ENCODE results near the gene TMEM86B. TPM values are rescaled to one million over a fixed set of nuclear protein-coding genes. Genes with fewer than 3 reads are reported as not detected.

TMEM86B gene
- total and polyA plus RNA-seq, 3 donors from 2014 or later, result 12.8 to 13.9 (median 13.4) TPM

GRCh38 chr19:55258476-55258827 is 29.9 kb upstream of the TMEM86B start:
- peaks cover 31% of the 10 kb centered on the region for H3K4me1 ChIP-seq
- peak overlapping the region; percentile 93 to 98 for H3K4me3 ChIP-seq
- intact Hi-C loops (cut with DNase I; ENCODE audit: low total_unique reads), result no loop called here
- H3K9me3 ChIP-seq, result no peaks in the 10 kb centered on the region
- H3K27me3 ChIP-seq, result no peaks in the 10 kb centered on the region
- H3K36me3 ChIP-seq (ENCODE audit: low read depth, missing control alignments), result no peaks in the 10 kb centered on the region
- no peak for TF ChIP-seq POLR2A (IDR thresholded peaks at IDR 0.05)
- TF ChIP-seq, protein P1, sequence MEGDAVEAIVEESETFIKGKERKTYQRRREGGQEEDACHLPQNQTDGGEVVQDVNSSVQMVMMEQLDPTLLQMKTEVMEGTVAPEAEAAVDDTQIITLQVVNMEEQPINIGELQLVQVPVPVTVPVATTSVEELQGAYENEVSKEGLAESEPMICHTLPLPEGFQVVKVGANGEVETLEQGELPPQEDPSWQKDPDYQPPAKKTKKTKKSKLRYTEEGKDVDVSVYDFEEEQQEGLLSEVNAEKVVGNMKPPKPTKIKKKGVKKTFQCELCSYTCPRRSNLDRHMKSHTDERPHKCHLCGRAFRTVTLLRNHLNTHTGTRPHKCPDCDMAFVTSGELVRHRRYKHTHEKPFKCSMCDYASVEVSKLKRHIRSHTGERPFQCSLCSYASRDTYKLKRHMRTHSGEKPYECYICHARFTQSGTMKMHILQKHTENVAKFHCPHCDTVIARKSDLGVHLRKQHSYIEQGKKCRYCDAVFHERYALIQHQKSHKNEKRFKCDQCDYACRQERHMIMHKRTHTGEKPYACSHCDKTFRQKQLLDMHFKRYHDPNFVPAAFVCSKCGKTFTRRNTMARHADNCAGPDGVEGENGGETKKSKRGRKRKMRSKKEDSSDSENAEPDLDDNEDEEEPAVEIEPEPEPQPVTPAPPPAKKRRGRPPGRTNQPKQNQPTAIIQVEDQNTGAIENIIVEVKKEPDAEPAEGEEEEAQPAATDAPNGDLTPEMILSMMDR (IDR thresholded peaks at IDR 0.05), result no peak
- 1% methylated on average over 47 of the region's 53 CpGs; no CpG with 5 or more reads in 1 of the 2 donors for WGBS, 2 donors
- peak overlapping the region; percentile 88 to 97 for H3K27ac ChIP-seq
- no peak for DNase-seq

- peak; percentile 27 for DNase-seq
- peak overlapping the region; percentile 93 to 98 for H3K4me3 ChIP-seq
- no peaks in the 10 kb centered on the region for H3K36me3 ChIP-seq (ENCODE audit: low read depth, missing control alignments)
- no peaks in the 10 kb centered on the region for H3K9me3 ChIP-seq
- 1 to 2% methylated on average over 46 to 50 of the region's 51 CpGs for WGBS, 2 donors
- no peak for TF ChIP-seq POLR2A (IDR thresholded peaks at IDR 0.05)
- TF ChIP-seq, protein P1 (IDR thresholded peaks at IDR 0.05), result no peak
- H3K4me1 ChIP-seq, result peaks cover 31% of the 10 kb centered on the region
- no peaks in the 10 kb centered on the region for H3K27me3 ChIP-seq
- peak overlapping the region; percentile 76 to 97 for H3K27ac ChIP-seq
- intact Hi-C loops (cut with DNase I; ENCODE audit: low total_unique reads), result no loop called here
Observed at GRCh38 chr19:55257461-55258420, 29.2 kb upstream of the TMEM86B start.

GRCh38 chr19:55256562-55257460 is 28.2 kb upstream of the TMEM86B start:
- peak; percentile 63 for DNase-seq
- Histone ChIP-seq H3K4me3 (peak overlapping the region; percentile 93 to 98), H3K36me3 (ENCODE audit: low read depth, missing control alignments) (no peaks in the 10 kb centered on the region), H3K9me3 (no peaks in the 10 kb centered on the region), H3K27me3 (no peaks in the 10 kb centered on the region), H3K4me1 (peaks cover 31% of the 10 kb centered on the region), H3K27ac (peak overlapping the region; percentile 76 to 97)
- TF ChIP-seq POLR2A (IDR thresholded peaks at IDR 0.05), result no peak
- TF ChIP-seq, protein P1 (IDR thresholded peaks at IDR 0.05), result no peak
- 14 to 17% methylated on average over 22 of the region's 22 CpGs for WGBS, 2 donors
- intact Hi-C loops (cut with DNase I; ENCODE audit: low total_unique reads), result no loop called here

- intact Hi-C loops (cut with DNase I; ENCODE audit: low total_unique reads), result no loop called here
- Histone ChIP-seq H3K36me3 (ENCODE audit: low read depth, missing control alignments) (no peaks in the 10 kb centered on the region), H3K4me1 (peaks cover 31% of the 10 kb centered on the region), H3K9me3 (no peaks in the 10 kb centered on the region), H3K27me3 (no peaks in the 10 kb centered on the region), H3K4me3 (no peak overlapping the region), H3K27ac (peak overlapping the region in 1 of 2 donors; percentile 23)
- TF ChIP-seq, protein P1 (IDR thresholded peaks at IDR 0.05), result no peak
- no peak for TF ChIP-seq POLR2A (IDR thresholded peaks at IDR 0.05)
- 38 to 43% methylated on average over 17 of the region's 17 CpGs for WGBS, 2 donors
- no peak for DNase-seq
Observed at GRCh38 chr19:55255618-55256423, 27.3 kb upstream of the TMEM86B start.

Measured in testis (tissue), 3 donors.